ENCODE measurements around the gene ZNF764.
A peak's percentile ranks its signal among the peaks of the same experiment; 100 is the strongest.
"Not testable (repeated sequence)": the region's sequence is repeated elsewhere in the genome, so short reads cannot be mapped to it uniquely, and the experiment has no call there.

ZNF764 gene

DNA sequence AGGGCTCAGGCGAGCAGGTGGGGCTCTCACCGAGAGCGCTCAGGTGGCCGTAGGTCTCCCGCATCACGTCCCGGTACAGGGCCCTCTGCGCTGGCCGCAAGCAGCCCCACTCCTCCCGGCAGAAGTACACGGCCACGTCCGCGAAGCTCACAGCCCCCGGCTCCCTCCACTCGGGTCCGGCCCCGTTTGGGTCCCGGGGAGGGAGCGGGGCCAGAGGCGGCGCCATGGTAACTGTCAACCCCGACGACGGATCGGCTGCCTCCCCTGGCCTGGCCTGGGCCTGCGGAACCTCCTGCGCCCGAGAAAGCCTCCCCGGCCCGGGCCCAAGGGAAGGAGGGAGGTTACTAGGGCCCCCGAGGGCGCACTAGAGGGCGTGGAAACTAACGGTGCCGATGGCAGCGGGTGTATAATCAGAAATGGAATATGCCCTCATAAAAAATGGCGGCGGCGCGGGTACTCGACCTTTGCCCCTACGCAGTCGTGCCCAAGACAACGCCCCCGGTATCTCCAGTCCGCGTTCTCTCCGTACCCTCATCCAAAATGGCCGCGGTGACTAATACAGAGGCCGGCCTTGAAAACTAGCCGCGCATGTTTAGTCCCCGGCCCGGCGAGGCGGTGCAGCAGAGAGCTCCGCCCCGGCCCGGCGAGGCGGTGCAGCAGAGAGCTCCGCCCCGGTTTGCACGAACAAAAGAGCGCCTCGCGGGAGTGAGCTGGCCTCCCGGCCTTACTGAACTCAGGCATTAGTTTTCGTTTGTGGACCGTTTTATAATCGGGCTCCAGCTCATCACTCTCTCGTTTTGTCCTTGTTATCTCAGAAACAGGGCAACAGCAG, at the start of gene ZNF764:
Gene ZNF764 (minus strand): TSS at position 418 of the 832 bp plus-strand sequence. CDS start 192 bp downstream, at position 226.
- peak; percentile 94 for FAIRE-seq

GRCh38 chr16:30606004-30606403, 47.8 kb upstream of the ZNF764 start:
- DNase-seq (ENCODE audit: insufficient read length, low spot score) (no peak), FAIRE-seq (no peak)

More for the DNA sequence above, at the start of gene ZNF764:
- peak; percentile 94 for DNase-seq (ENCODE audit: insufficient read length, low spot score)

DNA sequence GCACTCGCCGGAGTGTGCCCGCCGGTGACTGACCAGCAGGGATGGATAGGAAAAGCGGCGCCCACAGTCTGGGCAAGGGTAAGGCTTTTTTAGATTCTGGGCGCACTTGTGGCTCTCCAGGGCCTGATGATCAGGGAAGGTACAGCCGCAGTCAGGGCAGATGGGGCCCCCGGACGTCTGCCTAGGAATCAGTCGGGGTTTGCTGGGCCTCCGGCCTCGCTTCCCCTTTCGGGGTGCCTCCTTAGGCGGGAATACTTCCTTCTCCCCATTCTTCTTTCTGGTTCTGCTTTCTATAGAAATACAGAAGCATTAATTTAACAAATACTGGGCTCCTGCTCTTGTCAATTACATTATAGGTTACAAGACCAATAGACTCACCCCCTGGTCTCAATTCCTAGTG, 47.0 kb upstream of the ZNF764 start:
- no peak for FAIRE-seq
- no peak for DNase-seq (ENCODE audit: insufficient read length, low spot score)

DNA sequence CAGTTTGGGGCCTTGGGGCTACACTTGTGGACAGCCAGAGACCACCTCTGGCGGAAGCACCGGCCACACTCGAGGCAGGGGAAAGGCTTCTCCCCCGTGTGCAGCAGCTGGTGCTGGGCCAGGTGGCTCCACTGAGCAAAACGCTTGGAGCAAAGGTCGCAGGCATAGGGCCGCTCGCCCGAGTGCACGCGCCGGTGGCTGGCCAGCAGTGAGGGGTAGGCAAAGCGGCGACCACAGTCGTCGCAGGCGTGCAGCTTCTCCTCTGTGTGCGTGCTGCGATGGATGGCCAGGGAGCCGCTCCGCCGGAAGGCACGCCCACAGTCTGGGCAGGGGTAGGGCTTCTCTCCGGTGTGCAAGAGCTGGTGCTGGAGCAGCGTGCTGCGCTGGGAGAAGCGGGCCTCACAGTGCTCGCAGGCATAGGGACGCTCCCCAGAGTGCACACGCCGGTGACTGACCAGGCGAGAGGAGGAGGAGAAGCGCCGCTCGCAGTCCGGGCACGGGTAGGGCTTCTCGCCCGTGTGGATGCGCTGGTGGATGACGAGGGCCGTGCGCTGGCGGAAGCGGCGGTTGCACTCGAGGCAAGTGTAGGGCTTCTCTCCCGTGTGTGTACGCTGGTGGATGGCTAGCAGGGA, 46.3 kb upstream of the ZNF764 start:
- no peak for DNase-seq (ENCODE audit: insufficient read length, low spot score)
- FAIRE-seq = no peak

GRCh38 chr16:30603945-30604315, 45.8 kb upstream of the ZNF764 start:
- FAIRE-seq (no peak), DNase-seq (ENCODE audit: insufficient read length, low spot score) (no peak)

GRCh38 chr16:30602616-30603277, 44.6 kb upstream of the ZNF764 start:
- FAIRE-seq (no peak), DNase-seq (ENCODE audit: insufficient read length, low spot score) (no peak)

DNA sequence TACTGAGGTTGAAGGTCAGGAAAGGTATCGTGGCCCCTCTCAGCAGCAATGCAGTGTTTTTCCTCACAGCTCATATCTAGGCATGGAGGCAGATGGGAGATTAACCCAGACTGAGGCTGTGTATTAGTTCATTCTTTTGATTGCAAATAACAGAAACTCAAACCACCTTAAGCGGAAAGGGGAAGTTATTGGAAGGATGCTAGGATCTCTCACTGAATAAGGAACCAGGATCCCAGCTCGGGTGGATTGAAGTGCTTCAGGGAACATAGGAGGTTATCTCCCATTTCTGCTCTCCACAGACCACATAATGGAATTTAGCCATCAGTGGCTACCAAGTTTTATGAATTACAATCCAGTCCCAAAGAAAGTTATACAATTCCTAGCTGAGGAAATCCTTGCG, 43.8 kb upstream of the ZNF764 start:
- DNase-seq (ENCODE audit: insufficient read length, low spot score) (no peak), FAIRE-seq (no peak)

GRCh38 chr16:30600929-30601328, 42.8 kb upstream of the ZNF764 start:
- DNase-seq (ENCODE audit: insufficient read length, low spot score) (no peak), FAIRE-seq (no peak)

DNA sequence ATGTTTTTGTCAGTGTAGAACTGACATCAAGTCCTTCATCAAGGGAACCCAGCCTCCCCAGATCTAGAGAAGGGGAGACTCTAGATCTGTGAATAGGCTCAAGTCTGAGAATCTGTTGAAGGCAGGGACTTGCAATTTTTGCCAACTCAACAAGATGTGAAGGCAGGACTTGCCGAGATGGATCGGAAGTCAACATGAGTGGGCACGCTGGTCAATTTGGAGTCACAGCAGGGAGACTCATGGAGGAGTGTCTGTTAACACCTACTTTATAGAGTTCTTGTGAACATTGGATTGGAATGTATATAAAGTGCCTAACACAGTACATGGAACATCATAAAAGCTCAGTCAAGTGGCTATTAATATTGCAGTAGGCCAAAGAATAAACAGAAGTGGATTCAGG, 42.0 kb upstream of the ZNF764 start:
- FAIRE-seq (no peak), DNase-seq (ENCODE audit: insufficient read length, low spot score) (no peak)

DNA sequence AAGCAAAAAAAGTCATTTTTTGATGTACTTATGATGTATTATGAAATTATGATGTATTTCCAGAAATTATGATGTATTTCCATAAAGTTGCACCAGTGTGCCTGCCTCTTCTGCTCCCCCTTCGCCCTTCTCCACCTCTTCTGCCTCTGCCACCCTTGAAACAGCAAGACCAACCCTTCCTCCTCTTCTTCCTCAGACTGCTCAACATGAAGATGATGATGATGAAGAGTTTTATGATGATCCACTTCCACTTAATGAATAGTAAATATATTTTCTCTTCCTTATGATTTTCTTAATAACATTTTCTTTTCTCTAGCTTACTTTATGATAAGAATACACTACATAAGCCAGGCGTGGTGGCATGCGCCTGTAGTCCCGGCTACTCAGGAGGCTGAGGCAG, 34.7 kb upstream of the ZNF764 start:
- FAIRE-seq (no peak), DNase-seq (ENCODE audit: insufficient read length, low spot score) (no peak)

DNA sequence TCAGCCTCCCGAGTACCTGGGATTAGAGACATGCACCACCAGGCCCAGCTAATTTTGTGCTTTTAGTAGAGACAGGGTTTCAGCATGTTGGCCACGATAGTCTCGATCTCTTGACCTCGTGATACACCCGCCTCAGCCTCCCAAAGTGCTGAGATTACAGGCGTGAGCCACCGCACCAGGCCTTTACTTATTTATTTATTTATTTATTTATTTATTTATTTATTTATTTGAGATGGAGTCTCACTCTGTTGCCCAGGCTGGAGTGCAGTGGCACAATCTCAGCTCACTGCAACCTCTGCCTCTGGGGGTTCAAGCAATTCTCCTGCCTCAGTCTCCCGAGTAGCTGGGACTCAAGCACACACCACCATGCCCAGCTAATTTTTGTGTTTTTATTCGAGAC, 32.7 kb upstream of the ZNF764 start:
- not testable (repeated sequence) for FAIRE-seq; DNase-seq (ENCODE audit: insufficient read length, low spot score)

DNA sequence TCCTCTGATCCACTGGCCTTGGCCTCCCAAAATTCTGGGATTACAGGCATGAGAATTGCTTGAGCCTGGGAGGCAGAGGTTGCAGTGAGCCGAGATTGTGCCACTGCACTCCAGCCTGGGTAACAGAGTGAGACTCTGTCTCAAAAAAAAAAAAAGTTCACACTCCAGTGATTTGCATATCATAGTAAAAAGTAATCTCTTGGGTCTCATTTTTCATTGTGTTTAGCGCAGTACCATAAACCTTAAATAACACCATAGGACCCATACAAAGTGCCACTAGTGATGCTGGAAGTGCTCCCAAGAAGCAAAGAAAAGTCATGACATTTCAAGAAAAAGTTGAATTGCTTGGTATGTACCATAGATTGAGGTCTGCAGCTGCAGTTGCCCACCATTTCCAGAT, 31.4 kb upstream of the ZNF764 start:
- not testable (repeated sequence) for DNase-seq (ENCODE audit: insufficient read length, low spot score); FAIRE-seq

GRCh38 chr16:30588651-30589050, 30.5 kb upstream of the ZNF764 start:
- no peak for FAIRE-seq
- no peak for DNase-seq (ENCODE audit: insufficient read length, low spot score)

GRCh38 chr16:30585400-30586191, 27.4 kb upstream of the ZNF764 start, which contains the start of gene ZNF785:
TSS of gene ZNF785 (minus strand) at chr16:30585697. CDS start at chr16:30585611, 86 bp downstream.
- peak; percentile 97 for DNase-seq (ENCODE audit: insufficient read length, low spot score)
- FAIRE-seq = peak; percentile 98

DNA sequence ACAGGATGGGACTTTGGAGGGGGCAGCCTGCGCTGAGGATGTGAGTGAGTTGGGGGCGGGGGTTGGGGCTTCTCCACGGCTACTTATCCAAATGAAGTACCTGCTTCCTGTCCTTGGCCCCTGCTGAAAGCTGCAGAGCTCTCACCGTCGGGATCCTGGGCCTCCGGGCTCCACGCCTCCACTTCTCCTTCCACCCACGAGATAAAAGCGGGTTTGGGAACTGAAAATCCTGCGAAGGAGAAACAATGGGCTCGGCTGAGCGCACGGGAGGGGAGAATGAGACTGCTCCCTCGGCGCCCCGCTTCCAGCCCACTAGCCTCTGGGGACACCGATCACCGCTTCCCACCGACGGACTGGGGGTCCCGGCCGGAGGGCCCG, 26.8 kb upstream of the ZNF764 start:
- DNase-seq (ENCODE audit: insufficient read length, low spot score) (no peak), FAIRE-seq (no peak)

GRCh38 chr16:30582611-30583340, 24.6 kb upstream of the ZNF764 start:
- FAIRE-seq = no peak

GRCh38 chr16:30581457-30581856, 23.3 kb upstream of the ZNF764 start:
- DNase-seq (ENCODE audit: insufficient read length, low spot score) (no peak), FAIRE-seq (no peak)

More at GRCh38 chr16:30582611-30583340, 24.6 kb upstream of the ZNF764 start:
- DNase-seq (ENCODE audit: insufficient read length, low spot score) = no peak

- DNase-seq (ENCODE audit: insufficient read length, low spot score) (no peak), FAIRE-seq (no peak)
Measured at GRCh38 chr16:30574678-30575077, 16.5 kb upstream of the ZNF764 start.

DNA sequence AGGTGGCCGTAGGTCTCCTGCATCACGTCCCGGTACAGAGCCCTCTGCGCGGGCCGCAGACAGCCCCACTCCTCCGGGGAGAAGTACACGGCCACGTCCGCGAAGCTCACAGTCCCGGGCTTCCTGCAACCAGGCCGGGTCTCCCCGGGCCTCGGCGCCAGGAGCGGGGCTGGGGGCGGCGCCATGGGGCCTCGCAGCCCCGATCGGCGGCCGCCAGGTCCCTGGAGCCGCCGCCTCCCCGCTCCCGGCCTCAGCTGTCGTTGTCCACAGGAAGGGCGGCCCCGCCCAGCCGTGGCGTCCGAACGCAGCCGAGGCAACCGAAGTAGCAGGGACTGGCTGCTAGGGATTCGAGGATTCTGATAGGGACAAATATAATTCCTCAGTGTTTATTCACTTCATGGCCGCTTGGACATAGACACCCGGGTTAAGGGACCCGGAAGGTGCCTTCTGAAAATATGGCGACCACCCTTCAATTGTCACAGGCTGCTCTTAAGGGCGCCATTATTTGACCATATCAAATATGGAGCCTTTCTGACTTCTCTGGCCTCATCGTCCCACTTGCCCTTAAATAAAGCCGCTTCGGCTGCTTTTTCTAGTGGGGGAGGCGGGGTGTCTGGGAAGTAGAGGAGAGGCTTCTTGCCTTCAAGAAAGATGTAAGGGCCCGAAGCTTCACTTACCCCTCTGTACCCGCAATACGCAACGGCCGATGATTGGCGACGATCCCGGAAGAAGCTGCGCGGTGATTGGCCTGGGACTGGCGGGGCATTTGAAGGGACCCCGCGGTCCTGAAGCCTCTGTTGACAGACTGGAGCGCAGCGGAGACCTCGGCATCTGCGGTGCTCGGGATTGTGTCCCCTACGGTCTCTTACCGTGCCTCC, 13.5 kb upstream of the ZNF764 start, which contains the start of gene ZNF688:
Gene ZNF688 (minus strand): TSS at position 270 of the 878 bp plus-strand sequence. CDS start 85 bp downstream, at position 185.
- peak; percentile 97 for DNase-seq (ENCODE audit: insufficient read length, low spot score)
- FAIRE-seq = peak; percentile 97

All from GM19239 (cell line).